NCI-H524 (cell line): Measurements from ENCODE around the gene BNC1.
A peak's percentile ranks its signal among the peaks of the same experiment; 100 is the strongest.
"Not testable (repeated sequence)": the region's sequence is repeated elsewhere in the genome, so short reads cannot be mapped to it uniquely, and the experiment has no call there.

Experiments
- DNase-seq, 2 experiments: peaks; one replicate each; lab custom pipeline; 2025; lab: John Stamatoyannopoulos, UW

Gene BNC1

GRCh38 chr15:83243634-83244033 is 40.8 kb downstream of the BNC1 start:
- no peak for DNase-seq

- DNase-seq, result no peak
Measured at GRCh38 chr15:83230242-83230641, 54.2 kb downstream of the BNC1 start.

GRCh38 chr15:83225449-83225848 is 59.0 kb downstream of the BNC1 start:
- no peak for DNase-seq

- DNase-seq, result not testable (repeated sequence)
Measured at GRCh38 chr15:83221781-83222180, 62.7 kb downstream of the BNC1 start.

GRCh38 chr15:83219026-83219425 is 65.4 kb downstream of the BNC1 start:
- DNase-seq, result no peak

GRCh38 chr15:83215306-83215705 is 69.2 kb downstream of the BNC1 start:
- no peak for DNase-seq

GRCh38 chr15:83210619-83211018 is 73.8 kb downstream of the BNC1 start:
- peak; percentile 48 to 79 for DNase-seq

- peak in 1 of 2 experiments; percentile 19 for DNase-seq
Measured at GRCh38 chr15:83209333-83209732, 75.1 kb downstream of the BNC1 start.

GRCh38 chr15:83208367-83208661 is 76.2 kb downstream of the BNC1 start:
- no peak for DNase-seq

GRCh38 chr15:83207660-83208366 is 76.7 kb downstream of the BNC1 start, which contains the start of gene HDGFL3:
Gene HDGFL3 (minus strand): TSS chr15:83207823. CDS start chr15:83207414, 409 bp downstream.
- peak; percentile 58 to 83 for DNase-seq

GRCh38 chr15:83207009-83207659 is 77.3 kb downstream of the BNC1 start:
- peak in 1 of 2 experiments; percentile 71 for DNase-seq

- peak; percentile 20 to 34 for DNase-seq
Measured at GRCh38 chr15:83206526-83207008, 77.9 kb downstream of the BNC1 start.
